Breast epithelium (tissue), 4 donors: Measurements from ENCODE around the gene THRSP. TPM values are rescaled to one million over a fixed set of nuclear protein-coding genes. Genes with fewer than 3 reads are reported as not detected.
"Not testable (repeated sequence)": the region's sequence is repeated elsewhere in the genome, so short reads cannot be mapped to it uniquely, and the experiment has no call there.

Experiments used
- DNase-seq, 2 donors: peaks; one replicate each; pipeline ENCODE4 v3.0.0-alpha.2; 2019; ENCODE audit warnings: low spot score in 2 of 2
- H3K27ac ChIP-seq, 2 donors: fragments of 200-600 bp; sonication (generic) in 1 of 2; one replicate each; pipeline ENCODE4 v1.5.1; 2016 to 2019; ENCODE audit warnings: mild to moderate bottlenecking in 1 of 2
- H3K27me3 ChIP-seq, 2 donors: fragments of 200-600 bp; sonication (generic) in 1 of 2; one replicate each; pipeline versions ENCODE4 v1.5.1 to v1.6.0; 2017 to 2019; ENCODE audit warnings: control low read depth in 1 of 2, mild to moderate bottlenecking in 1 of 2
- H3K36me3 ChIP-seq: fragments of 200-600 bp; one replicate; pipeline ENCODE4 v1.5.1; 2019
- H3K4me1 ChIP-seq, 2 donors: fragments of 200-600 bp; sonication (generic); one replicate each; pipeline ENCODE4 v1.5.1; 2016 to 2019; ENCODE audit warnings: control low read depth in 1 of 2
- H3K4me3 ChIP-seq, 3 donors: fragments of 200-600 bp; sonication (generic); 1 replicate in 2 of 3; 2 replicates in 1 of 3; pipeline ENCODE4 v1.5.1; 2016 to 2019; ENCODE audit warnings: mild to moderate bottlenecking in 3 of 3, moderate library complexity in 2 of 3
- H3K9me3 ChIP-seq, 2 donors: fragments of 200-600 bp; sonication (generic) in 1 of 2; one replicate each; pipeline ENCODE4 v1.5.1; 2016 to 2019; ENCODE audit warnings: control low read depth in 1 of 2
- CTCF ChIP-seq, 3 donors: fragments of 450-650 bp; IDR thresholded peaks; one replicate each; pipeline ENCODE4 v1.5.1; 2016 to 2017; ENCODE audit warnings: antibody characterized with exemption in 3 of 3, mild to moderate bottlenecking in 3 of 3, moderate library complexity in 3 of 3
- POLR2A ChIP-seq: fragments of 450-650 bp; IDR thresholded peaks from one replicate; pipeline ENCODE4 v1.6.1; 2016; ENCODE audit warnings: antibody characterized with exemption, mild to moderate bottlenecking, moderate library complexity
- POLR2AphosphoS5 ChIP-seq, 3 donors: sonication (generic); formaldehyde crosslinking; IDR thresholded peaks; one replicate each; pipeline ENCODE4 v1.6.1; 2017; ENCODE audit warnings: antibody characterized with exemption in 3 of 3
- intact Hi-C: fragments of 100-400 bp; cut with DNase I; formaldehyde crosslinking; loops from one replicate; pipeline ENCODE4 v1.15.1; 2023; ENCODE audit warnings: low total_unique reads
- total RNA-seq, 3 donors: library from RNA; depleted of rRNA; stranded (reverse); fragments of >200 nt; gene quantifications; one replicate each; pipeline ENCODE4 v1.1.0, GENCODE V29; 2016

THRSP gene
- total RNA-seq, 3 donors from 2014 or later: 1.6 to 74.9 (median 5.7) TPM

- TF ChIP-seq CTCF (IDR thresholded peaks at IDR 0.05): no peak
- no peak for TF ChIP-seq POLR2A
- no peak for TF ChIP-seq POLR2AphosphoS5 (IDR thresholded peaks at IDR 0.05)
- Histone ChIP-seq H3K9me3 (no peaks in the 10 kb centered on the region), H3K36me3 (no peaks in the 10 kb centered on the region), H3K4me3 (no peak overlapping the region), H3K27me3 (no peaks in the 10 kb centered on the region), H3K27ac (no peak overlapping the region), H3K4me1 (no peaks in the 10 kb centered on the region)
- intact Hi-C loops: no loop called here
- DNase-seq: no peak
These were observed 22.3 kb downstream of the THRSP start for GRCh38 chr11:78085972-78086371.

DNA sequence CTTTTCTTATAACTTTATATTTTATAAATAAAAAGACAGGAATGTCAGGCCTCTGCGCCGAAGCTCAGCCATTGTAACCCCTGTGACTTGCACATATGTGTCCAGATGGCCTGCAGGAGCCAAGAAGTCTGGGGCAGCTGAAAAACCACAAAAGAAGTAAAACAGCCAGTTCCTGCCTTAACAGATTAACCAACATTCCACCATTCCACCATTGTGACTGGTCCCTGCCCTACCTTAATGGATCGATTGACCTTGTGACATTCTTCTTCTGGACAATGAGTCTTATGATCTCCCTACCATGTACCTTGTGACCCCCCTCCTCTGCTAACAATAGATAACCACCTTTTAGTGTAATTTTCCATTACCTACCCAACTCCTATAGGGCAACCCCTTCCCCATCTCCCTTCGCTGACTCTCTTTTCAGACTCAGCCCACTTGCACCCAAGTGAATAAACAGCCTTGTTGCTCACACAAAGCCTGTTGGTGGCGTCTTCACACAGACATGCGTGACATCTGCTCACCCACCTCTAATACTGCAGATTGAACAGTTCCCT is 22.9 kb downstream of the THRSP start:
- intact Hi-C loops, H3K4me3 ChIP-seq, H3K27ac ChIP-seq, H3K4me1 ChIP-seq, DNase-seq, H3K9me3 ChIP-seq, H3K36me3 ChIP-seq, H3K27me3 ChIP-seq: not testable (repeated sequence)

DNA sequence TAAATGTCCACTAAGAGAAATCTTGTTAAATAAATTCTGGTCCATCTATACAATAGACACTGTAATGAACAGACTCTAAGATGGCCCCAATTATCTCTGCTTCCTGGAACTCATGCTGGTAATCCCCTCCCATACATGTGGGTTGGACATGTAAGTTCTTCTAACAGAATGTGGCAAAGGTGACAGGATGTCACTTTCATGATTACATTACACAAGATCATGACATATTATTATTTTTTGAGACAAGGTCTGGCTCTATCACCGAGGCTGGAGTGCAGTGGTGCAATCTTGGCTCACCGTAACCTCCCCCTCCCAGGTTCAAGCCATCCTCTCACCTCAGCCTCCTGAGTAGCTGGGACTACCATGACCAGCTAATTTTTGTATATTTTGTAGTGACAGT is 30.6 kb downstream of the THRSP start:
- Histone ChIP-seq H3K27ac (no peak overlapping the region), H3K4me1 (no peaks in the 10 kb centered on the region), H3K27me3 (no peaks in the 10 kb centered on the region), H3K36me3 (no peaks in the 10 kb centered on the region), H3K9me3 (no peaks in the 10 kb centered on the region), H3K4me3 (no peak overlapping the region)
- DNase-seq: no peak
- TF ChIP-seq CTCF (IDR thresholded peaks at IDR 0.05) (no peak), POLR2AphosphoS5 (IDR thresholded peaks at IDR 0.05) (no peak), POLR2A (no peak)
- intact Hi-C loops: no loop called here

GRCh38 chr11:78097666-78098385 is 34.2 kb downstream of the THRSP start:
- Histone ChIP-seq H3K9me3 (no peaks in the 10 kb centered on the region), H3K4me1 (no peaks in the 10 kb centered on the region), H3K4me3 (no peak overlapping the region), H3K27ac (no peak overlapping the region), H3K27me3 (no peaks in the 10 kb centered on the region), H3K36me3 (no peaks in the 10 kb centered on the region)
- intact Hi-C loops: no loop called here
- no peak for DNase-seq
- TF ChIP-seq POLR2A (no peak), POLR2AphosphoS5 (IDR thresholded peaks at IDR 0.05) (no peak), CTCF (IDR thresholded peaks at IDR 0.05) (no peak)

DNA sequence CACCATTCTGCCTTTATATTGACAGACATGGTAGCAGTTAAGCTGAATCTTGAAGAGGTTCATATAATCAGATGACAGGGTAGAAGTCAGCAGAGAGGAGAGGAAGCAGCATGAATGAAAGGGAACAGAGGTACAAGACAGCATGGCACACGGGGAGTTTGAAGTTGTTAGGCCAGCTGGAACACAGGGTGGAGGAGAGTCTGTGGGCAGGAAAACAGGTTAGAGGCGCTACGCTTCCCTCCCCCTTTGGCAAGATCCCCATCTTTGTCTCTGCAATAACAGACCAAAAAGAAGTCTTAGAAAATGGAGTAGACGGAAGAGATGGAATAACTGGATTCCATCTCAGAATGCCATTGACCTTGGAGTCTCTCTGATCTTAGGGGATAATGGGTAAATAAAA is 36.0 kb downstream of the THRSP start:
- H3K9me3 ChIP-seq: no peaks in the 10 kb centered on the region
- H3K4me1 ChIP-seq: no peaks in the 10 kb centered on the region
- intact Hi-C loops: no loop called here
- H3K27ac ChIP-seq: no peak overlapping the region
- no peak for TF ChIP-seq CTCF (IDR thresholded peaks at IDR 0.05)
- no peak for TF ChIP-seq POLR2A
- no peak for TF ChIP-seq POLR2AphosphoS5 (IDR thresholded peaks at IDR 0.05)
- no peaks in the 10 kb centered on the region for H3K27me3 ChIP-seq
- no peaks in the 10 kb centered on the region for H3K36me3 ChIP-seq
- no peak overlapping the region for H3K4me3 ChIP-seq
- no peak for DNase-seq
